ES-I3 (cell line): ENCODE results near the gene WWOX.

ENCODE experiments used
- H3K36me3 ChIP-seq: 2 replicates; pipeline ENCODE4 v1.6.1; 2013; ENCODE audit warnings: mild to moderate bottlenecking, low read length, control low read depth, moderate library complexity; ENCODE audit not compliant: insufficient read depth
- H3K4me1 ChIP-seq: 2 replicates; pipeline ENCODE4 v1.6.1; 2013; ENCODE audit warnings: mild to moderate bottlenecking, control low read depth, low read length; ENCODE audit not compliant: insufficient read depth
- H3K9ac ChIP-seq: 2 replicates; pipeline ENCODE4 v1.6.1; 2013; ENCODE audit warnings: low read depth, mild to moderate bottlenecking, low read length, moderate library complexity
- H3K9me3 ChIP-seq: 2 replicates; pipeline ENCODE4 v1.6.1; 2013; ENCODE audit warnings: mild to moderate bottlenecking, low read length, moderate library complexity; ENCODE audit not compliant: control insufficient read depth, insufficient read depth

WWOX gene

DNA sequence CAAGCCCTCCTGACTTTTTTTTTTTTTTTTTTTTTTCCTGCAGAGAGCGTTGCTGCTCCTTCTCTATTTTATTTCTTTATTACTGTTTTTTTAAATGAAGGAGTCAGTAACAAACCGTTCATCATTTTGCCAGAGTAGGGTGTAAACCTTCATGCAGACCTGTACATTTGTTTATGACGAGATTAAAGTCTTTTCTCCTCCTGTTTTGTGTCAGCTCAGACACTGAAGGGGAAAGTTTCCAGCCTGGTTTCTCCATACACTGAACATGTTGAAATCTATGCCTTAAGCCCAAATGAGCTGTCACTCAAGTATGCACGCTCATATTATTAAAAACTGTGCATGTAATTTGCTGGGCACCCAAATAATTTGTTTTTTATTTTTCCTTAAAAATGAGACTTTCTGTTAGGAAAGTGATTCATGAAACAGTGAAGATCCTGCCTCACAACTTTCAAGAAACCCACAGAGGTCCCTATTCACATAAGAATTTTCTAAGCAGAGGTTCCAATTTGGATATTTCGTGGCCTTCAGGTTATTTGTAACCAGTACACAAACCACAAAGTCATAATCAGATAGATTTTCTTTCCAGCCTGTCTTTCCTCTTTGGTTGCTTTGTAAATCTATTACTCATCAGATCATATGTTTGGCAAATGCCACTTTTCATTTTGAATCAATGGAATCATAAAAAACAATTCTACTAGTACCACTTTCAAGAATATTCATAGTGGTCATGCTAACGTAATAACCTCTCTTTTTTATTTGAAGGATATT lies 800.8 kb downstream of the WWOX start:
- Histone ChIP-seq H3K9me3 (no peaks in the 10 kb centered on the region), H3K9ac (no peak overlapping the region), H3K36me3 (no peaks in the 10 kb centered on the region), H3K4me1 (peaks cover 9% of the 10 kb centered on the region)

DNA sequence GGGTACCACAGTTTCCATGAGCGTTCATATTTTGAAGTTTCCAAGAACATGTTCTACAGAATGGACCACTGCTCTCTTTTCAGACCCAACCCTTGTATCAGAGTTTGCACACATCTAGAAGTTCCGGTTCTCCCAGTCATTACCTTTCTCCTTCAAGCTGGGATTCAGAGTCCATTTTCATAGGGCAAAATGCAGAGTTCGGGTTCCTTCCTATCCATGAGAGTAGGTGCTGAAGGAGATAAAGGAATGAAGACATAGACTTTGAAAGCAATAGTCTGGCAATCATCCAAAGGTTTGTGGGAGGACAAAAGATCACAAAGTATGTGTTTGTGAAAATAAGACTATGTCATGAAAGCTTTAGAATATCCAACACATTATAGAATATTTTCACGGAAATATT lies 801.5 kb downstream of the WWOX start:
- no peaks in the 10 kb centered on the region for H3K9me3 ChIP-seq
- H3K36me3 ChIP-seq = no peaks in the 10 kb centered on the region

DNA sequence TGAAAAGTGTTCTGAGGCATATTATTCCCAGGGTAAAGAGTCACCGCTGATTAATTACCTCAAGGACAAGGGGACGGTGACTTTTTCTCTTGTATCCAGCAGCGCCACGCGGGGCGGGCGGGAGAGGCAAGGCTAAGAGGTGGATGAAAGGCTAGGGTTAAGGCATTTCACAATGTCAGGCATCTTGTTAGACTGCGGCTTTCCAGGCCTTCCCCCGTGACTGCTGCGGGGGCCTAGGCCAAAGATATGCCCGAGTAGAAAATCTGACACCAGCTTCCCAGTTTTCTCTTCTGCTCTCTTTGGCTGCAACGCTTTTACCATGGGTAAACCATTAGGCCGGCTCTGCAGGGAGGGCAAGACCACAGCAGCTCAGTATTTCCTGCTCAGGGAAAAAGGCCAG lies 802.9 kb downstream of the WWOX start:
- no peaks in the 10 kb centered on the region for H3K36me3 ChIP-seq
- H3K9ac ChIP-seq = no peak overlapping the region
- peaks cover 5% of the 10 kb centered on the region for H3K4me1 ChIP-seq
- H3K9me3 ChIP-seq = peaks cover 7% of the 10 kb centered on the region; the same call in 1 of the 2 replicates

More for the DNA sequence above, 801.5 kb downstream of the WWOX start:
- H3K9ac ChIP-seq = no peak overlapping the region
- H3K4me1 ChIP-seq = peaks cover 6% of the 10 kb centered on the region

DNA sequence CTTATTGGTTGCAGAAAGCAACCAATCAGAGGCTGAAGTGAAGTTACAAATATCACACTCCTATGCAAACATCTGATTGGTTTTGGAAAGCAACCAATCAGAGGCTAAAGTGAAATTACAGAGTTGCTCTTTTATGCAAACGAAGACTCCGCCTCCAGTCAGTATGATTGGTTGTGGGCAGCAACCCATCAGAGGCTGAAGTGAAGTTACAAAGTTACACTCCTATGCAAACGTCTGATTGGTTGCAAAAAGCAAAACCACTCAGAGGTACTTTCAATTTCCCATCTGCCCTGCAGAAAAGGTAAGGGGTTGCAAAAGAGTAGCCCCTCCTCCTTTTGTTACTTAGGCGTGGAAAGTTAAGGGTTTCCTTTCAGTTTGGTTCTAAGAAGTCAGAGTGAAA lies 803.8 kb downstream of the WWOX start:
- Histone ChIP-seq H3K9me3 (peaks cover 7% of the 10 kb centered on the region; the same call in 1 of the 2 replicates), H3K4me1 (peaks cover 5% of the 10 kb centered on the region), H3K36me3 (no peaks in the 10 kb centered on the region), H3K9ac (no peak overlapping the region)

DNA sequence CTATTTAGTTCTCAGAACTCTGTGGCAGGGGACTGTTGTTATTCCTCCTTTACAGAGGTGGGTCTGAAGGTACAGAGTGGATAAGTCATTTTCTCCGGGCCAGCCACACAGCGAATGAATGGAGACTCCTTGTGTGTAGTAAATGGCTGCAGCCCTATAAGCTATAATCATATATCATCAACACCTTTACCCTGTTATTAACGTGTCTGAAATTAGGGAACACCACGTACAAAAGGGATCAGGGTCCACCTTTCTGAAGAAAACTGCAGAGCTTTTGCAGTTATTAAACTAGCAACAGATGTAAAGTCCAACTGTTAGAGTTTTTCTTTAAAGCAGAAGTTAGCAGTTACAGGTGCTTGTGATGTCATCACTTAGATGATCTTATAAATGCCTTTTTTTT lies 804.4 kb downstream of the WWOX start:
- Histone ChIP-seq H3K36me3 (no peaks in the 10 kb centered on the region), H3K9me3 (peaks cover 7% of the 10 kb centered on the region; the same call in 1 of the 2 replicates), H3K9ac (no peak overlapping the region), H3K4me1 (peaks cover 5% of the 10 kb centered on the region)

DNA sequence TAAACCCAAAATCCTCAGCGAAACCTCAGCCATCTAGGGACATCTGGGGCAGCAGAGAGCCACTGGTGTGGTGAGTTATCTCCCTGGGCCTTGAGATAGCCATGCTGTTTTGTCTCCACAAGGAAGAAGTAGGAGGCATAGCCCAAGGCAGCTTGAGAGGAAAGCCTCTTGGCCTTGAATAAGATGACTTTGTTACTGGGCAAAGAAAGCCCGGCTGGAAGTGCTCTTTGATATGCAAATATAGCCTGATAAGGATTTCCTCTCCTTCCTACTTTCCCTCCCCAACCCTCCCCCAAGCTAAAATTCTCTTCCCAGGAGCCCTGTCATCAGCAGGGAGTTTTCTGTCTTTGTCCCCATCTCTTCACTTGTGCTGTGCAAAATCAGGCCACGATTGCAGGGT lies 806.7 kb downstream of the WWOX start:
- peaks cover 5% of the 10 kb centered on the region for H3K4me1 ChIP-seq

DNA sequence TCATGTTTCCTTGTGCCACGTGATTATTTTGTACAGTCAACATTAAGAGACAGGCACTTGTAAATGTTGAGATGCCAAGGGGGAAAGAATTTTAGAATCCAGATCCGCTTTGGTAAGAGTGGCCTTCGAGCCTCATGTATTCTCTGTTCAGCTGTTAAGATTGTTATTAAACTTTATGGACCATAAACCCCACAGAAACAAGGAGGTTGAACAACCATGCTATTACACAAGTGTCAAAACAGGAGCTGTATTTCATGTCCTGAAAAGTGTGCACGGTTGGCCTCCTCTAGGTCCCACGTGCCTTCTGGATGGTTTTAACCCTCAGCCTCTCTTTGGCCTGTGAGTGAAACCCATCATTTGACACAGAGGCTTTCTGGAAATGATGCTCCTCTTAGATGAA lies 809.8 kb downstream of the WWOX start:
- Histone ChIP-seq H3K36me3 (no peaks in the 10 kb centered on the region), H3K9me3 (peaks cover 7% of the 10 kb centered on the region), H3K4me1 (peaks cover 5% of the 10 kb centered on the region), H3K9ac (no peak overlapping the region)

More for the DNA sequence above, 806.7 kb downstream of the WWOX start:
- Histone ChIP-seq H3K9ac (peak overlapping the region; percentile 29), H3K9me3 (peaks cover 7% of the 10 kb centered on the region), H3K36me3 (no peaks in the 10 kb centered on the region)

DNA sequence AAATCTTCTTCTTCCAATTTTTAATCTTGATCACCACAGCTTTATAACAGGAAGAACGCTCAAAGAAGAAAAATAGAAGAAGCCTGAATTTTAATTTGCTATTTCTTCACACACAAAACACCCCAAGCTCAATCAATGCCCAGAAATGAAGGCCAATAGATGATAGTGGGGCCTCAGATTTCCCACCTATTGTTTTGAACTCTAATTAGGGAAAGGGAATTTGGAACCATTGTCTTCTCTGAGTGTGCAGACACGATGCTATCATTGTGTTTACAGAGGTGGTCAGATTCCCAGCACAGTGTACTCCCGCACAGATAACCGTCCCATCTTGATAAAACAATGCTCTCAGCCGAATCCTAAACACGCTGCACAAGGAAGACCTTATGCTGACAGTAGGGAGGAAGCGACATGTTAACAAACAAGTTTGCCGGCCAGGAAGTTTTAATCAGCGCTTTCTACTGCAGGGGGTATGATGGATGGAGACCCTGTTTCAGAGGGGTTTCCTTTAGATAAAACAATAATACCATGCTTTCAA lies 816.4 kb downstream of the WWOX start:
- H3K9ac ChIP-seq = no peak overlapping the region
- no peaks in the 10 kb centered on the region for H3K36me3 ChIP-seq
- 0 out of 2 replicates have a peak, but pooled peaks cover 3% of the 10 kb centered on the region for H3K9me3 ChIP-seq
- H3K4me1 ChIP-seq = no peaks in the 10 kb centered on the region

DNA sequence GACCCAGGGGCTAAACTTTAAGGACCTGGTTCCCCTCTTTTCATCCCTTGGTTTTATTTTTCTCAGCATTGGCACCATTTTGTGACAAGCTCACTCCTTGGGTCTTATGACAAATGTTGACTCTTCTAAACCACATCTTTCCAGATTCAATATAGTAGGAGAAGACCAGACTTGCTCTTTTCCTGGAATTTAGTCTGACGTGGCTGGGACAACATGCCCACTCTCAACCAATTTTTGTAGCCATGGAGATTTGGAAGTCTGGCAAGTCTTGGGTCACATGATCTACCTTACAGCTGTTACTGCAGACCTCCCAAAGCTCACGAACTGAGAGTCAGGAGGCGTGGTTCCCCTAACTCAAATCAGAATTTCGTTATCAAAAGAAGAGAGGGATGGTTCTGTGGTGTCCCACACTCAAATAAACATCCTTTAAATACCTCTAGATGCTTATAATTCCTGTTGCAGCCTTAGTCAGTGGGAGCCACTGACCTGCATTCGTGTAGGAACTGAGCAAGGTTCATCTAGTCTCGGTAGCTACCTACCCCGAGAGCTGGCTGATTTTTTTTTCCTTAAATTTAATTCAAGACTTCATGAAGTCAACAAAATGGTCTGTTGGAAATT lies 817.6 kb downstream of the WWOX start:
- Histone ChIP-seq H3K36me3 (no peaks in the 10 kb centered on the region), H3K4me1 (no peaks in the 10 kb centered on the region), H3K9me3 (peaks cover 3% of the 10 kb centered on the region; the same call in 1 of the 2 replicates), H3K9ac (no peak overlapping the region)

DNA sequence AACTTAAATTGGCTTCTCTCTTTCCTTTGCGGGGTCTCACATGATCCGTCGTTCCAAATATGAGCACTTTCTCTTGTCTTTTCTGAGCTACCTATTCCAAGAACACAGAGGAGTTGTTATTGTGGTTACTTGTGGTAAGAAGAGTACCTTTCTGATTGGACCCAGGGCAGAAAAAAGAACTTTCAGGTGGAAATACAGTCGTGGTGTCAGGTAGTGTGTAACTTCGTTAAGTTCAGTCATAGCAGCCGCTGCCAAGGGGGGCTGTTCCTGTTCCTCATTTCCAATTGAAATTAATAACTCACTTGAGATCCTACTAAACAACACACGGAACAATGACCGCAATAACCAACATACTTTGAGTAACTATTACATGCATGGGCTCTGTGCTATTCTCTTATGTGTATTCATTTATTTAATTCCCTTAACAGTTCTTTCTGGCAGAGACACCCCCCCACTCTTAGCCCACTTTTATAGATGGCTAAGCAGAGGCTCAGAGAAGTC lies 819.4 kb downstream of the WWOX start:
- Histone ChIP-seq H3K36me3 (no peaks in the 10 kb centered on the region), H3K9me3 (peaks cover 3% of the 10 kb centered on the region; the same call in 1 of the 2 replicates), H3K9ac (no peak overlapping the region), H3K4me1 (no peaks in the 10 kb centered on the region)

DNA sequence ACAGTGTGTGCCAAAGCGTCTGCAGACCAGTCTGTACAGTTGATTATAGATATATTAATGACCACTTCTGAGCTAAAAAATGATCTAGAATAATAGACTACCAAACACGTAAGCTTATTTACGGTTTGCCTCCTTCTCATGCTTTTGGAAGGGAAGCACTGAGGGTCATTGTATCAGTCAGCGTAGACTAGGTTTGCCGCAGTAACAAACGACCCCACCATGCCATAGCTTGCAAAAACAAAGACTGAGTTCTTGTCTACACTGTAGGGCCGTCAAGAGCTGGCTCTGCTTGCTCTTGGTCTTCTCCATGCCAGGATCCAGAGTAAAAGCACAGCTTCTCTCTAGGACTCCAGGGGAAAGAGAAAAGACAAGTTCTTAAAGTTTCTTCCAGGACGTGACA lies 820.4 kb downstream of the WWOX start:
- Histone ChIP-seq H3K9ac (no peak overlapping the region), H3K4me1 (no peaks in the 10 kb centered on the region), H3K9me3 (peaks cover 6% of the 10 kb centered on the region), H3K36me3 (no peaks in the 10 kb centered on the region)

DNA sequence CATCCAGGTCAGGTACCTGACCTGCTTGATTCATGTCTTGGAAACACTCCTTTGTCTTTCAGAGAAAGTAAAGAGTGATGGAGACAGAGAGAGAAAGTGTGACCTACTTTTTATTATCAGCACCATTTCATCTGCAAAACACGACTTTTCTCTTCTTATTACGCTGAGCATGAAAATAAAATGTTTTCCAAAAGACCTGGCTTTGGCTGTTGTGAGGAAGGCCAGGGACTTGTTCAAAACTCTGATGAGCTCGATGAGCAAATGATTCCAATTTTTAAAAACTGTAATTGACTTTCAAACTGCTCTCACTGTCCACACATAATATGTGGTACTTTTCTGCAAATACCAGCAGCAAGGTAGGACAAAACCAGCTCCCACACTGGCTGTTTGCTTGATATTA lies 821.2 kb downstream of the WWOX start:
- no peaks in the 10 kb centered on the region for H3K4me1 ChIP-seq
- no peaks in the 10 kb centered on the region for H3K36me3 ChIP-seq
- no peak overlapping the region for H3K9ac ChIP-seq
- peaks cover 6% of the 10 kb centered on the region for H3K9me3 ChIP-seq

DNA sequence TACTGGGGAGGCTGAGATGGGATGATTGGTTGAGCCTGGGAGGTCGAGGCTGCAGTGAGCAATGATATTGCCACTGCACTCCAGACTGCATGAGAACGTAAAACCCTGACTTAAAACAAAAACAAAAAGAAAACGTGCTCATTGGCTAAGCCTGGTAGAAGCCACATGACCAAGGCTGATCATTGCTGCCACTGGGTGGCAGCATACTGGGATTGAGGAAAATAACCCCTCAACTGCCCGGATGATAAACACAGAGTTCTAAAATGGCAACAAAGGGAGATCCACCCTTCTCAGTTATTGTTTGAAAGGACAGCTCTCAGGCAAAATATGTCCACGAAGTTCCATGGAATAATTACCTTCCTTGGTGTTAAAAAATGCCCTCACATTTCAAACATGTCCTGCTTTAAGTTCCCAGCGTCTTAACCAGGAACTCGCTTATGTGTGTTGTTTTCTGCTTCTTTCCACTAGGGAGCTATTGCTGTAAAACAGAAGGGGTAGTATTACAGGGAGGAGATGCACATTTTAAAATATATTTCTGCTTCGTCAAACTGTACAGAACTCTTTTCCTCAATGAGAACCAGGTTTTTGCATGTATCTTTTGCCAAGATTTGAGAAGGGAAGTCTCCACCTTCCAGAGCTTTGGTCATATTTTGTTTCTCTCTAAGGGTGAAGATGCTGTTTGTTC lies 825.8 kb downstream of the WWOX start:
- H3K9me3 ChIP-seq = peaks cover 4% of the 10 kb centered on the region
- no peak overlapping the region for H3K9ac ChIP-seq
- H3K4me1 ChIP-seq = no peaks in the 10 kb centered on the region
- no peaks in the 10 kb centered on the region for H3K36me3 ChIP-seq

DNA sequence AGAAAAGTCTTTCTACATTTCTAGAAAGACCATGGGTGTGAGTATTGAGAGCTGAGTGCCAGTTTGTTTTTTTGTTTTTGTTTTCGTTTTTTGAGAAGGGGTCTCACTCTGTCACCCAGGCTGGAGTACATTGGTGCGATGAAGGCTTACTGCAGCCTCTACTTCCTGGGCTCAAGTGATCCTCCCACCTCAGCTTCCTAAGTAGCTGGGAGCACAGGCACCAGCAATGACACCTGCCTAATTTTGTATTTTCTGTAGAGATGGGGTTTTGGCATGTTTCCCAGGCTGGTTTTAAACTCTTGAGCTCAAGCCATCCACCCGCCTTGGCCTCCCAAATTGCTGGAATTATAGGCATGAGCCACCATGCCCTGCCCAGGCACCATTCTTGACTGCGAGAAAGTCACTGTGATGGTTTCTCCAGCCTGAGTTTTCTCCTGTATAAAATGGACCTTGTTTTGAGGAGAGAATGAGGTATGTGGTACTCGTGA lies 827.3 kb downstream of the WWOX start:
- peaks cover 3% of the 10 kb centered on the region; the same call in 1 of the 2 replicates for H3K9me3 ChIP-seq
- no peaks in the 10 kb centered on the region for H3K36me3 ChIP-seq
- H3K9ac ChIP-seq = no peak overlapping the region
- H3K4me1 ChIP-seq = no peaks in the 10 kb centered on the region
